GM10248 (cell line): ENCODE data around the gene ARID5B.

ENCODE experiments used
- CTCF ChIA-PET: fragments of 300-600 bp; sonication (Branson Sonifier 250); formaldehyde crosslinking; extraction: SDS; loops from one replicate; lab custom pipeline; 2021; ENCODE audit warnings: antibody characterized with exemption; lab: Yijun Ruan, JAX
- POLR2A ChIA-PET: fragments of 350-650 bp; sonication (Branson Sonifier 250); formaldehyde crosslinking; extraction: SDS; loops from one replicate; lab custom pipeline; 2020; ENCODE audit warnings: antibody characterized with exemption; lab: Yijun Ruan, JAX
- DNase-seq: peaks from one replicate; pipeline ENCODE4 v3.0.0; 2012; ENCODE audit errors: extremely low spot score
- TF ChIP-seq, protein P1 (sequence below): IDR thresholded peaks from 2 replicates; pipeline ENCODE4 v1.5.1; 2012; ENCODE audit warnings: mild to moderate bottlenecking, low read depth; ENCODE audit errors: extremely low read depth, missing control alignments, control extremely low read depth

The ARID5B gene

DNA sequence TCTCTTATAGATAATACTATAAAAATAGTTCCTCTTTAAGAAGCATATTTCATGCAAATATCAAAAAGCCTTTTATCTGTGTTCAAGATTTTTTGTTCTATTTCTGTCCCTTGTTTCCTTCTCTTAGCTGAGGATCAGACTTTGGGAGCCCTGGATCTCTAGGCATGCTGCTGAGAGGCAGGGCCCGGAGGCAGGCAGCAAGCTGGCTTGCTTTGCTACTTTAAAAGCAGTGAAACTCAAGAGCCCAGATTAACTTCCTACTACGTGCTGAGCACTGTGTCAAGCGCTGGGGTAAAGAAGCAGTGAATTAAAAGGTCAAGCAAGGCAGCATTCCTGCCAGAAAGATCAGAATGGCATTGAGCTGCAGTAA, 31.0 kb upstream of the ARID5B start:
- POLR2A ChIA-PET = no interaction called here
- TF ChIP-seq, protein P1, sequence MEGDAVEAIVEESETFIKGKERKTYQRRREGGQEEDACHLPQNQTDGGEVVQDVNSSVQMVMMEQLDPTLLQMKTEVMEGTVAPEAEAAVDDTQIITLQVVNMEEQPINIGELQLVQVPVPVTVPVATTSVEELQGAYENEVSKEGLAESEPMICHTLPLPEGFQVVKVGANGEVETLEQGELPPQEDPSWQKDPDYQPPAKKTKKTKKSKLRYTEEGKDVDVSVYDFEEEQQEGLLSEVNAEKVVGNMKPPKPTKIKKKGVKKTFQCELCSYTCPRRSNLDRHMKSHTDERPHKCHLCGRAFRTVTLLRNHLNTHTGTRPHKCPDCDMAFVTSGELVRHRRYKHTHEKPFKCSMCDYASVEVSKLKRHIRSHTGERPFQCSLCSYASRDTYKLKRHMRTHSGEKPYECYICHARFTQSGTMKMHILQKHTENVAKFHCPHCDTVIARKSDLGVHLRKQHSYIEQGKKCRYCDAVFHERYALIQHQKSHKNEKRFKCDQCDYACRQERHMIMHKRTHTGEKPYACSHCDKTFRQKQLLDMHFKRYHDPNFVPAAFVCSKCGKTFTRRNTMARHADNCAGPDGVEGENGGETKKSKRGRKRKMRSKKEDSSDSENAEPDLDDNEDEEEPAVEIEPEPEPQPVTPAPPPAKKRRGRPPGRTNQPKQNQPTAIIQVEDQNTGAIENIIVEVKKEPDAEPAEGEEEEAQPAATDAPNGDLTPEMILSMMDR = no peak
- CTCF ChIA-PET = interaction anchor here (1.4 kb wide), 1 partner anchor 8 kb away, joined by 3 read pairs; no protein-coding TSS in a partner anchor
- no peak for DNase-seq

DNA sequence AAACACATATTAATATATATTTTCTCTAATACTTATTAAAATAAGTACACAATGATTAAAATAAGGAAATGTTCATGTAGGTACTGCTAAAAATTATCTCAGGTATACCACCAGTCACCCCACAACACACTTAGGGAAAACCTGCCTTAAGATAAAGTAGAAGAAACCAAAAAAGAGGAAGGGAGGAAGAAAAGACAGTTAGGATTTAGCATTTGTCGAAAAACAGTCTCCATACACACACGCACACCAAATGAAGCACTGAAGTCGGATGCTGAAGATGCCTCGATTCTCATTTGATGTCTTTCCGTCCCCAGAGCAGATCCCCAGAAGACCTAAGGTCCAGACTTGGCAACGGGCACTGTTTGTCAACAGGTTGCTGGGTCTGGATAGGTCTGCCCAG, 30.0 kb upstream of the ARID5B start:
- DNase-seq = no peak
- CTCF ChIA-PET = interaction anchor here (0.9 to 1.6 kb wide), 2 partner anchors 14 to 121 kb away, joined by 3 to 4 read pairs; no protein-coding TSS in a partner anchor
- TF ChIP-seq, protein P1 = no peak
- POLR2A ChIA-PET = no interaction called here

DNA sequence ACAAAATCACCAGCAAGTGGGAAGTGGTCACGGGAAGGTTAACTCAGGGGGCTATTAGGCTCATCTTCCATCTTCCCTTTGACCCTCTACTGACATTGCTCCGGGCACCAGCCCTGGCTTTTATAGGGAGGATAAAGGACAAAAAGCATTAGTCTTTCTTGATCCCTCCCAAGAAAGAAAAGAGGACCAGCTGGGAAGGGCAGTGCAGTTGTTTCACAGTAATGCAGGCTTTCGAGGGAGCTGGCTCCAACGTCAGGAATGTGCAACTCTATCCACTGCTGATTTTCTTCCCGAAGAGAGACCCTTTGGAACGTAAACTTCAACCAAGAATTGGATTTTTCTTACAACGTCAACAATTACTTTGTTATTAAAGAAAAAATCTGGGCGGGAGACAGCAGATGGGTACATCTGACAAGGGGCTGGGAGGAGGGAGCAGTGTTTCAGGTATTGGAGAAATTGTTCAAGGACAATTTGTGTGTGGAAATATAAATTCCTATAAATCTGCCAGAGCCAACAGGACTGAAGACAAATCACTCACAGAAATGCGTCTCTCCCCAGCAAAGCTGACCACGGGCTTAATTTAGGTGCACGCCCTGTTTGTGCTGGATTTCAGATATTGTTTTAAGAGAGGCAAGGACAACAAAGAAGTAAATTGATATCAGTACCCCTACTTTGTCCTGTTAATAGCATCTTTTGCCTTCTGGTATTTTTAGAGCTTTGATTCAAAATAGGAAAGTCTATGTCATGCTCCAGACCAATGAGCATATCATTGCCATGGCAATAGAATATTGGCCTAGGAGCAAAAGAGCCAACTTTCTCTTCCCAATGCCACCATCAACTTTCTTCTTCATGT, 23.4 kb upstream of the ARID5B start:
- DNase-seq = no peak
- TF ChIP-seq, protein P1 = no peak
- ChIA-PET POLR2A (no interaction called here), CTCF (interaction anchor here (1.0 to 1.9 kb wide), 7 partner anchors 8 to 57 kb away, joined by 3 to 9 read pairs (median 3); no protein-coding TSS in a partner anchor)

DNA sequence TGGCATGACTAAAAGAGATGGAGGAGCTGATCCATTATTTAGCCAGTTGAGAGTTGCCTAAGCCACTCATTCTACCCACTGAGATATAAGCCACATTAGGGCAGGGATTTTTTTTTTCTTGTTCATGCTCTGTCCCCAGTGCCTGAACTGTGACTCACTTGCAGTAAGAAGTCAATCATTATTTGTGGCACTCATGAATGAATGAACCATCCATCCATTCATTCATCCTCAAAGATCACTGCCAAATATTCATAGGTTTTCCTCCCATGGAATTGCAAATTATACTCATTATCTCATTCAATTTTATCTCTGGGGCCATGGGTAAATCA, 22.8 kb upstream of the ARID5B start:
- CTCF ChIA-PET = interaction anchor here (1.0 to 1.3 kb wide), 5 partner anchors 9 to 57 kb away, joined by 3 read pairs; no protein-coding TSS in a partner anchor
- POLR2A ChIA-PET = no interaction called here
- no peak for DNase-seq

DNA sequence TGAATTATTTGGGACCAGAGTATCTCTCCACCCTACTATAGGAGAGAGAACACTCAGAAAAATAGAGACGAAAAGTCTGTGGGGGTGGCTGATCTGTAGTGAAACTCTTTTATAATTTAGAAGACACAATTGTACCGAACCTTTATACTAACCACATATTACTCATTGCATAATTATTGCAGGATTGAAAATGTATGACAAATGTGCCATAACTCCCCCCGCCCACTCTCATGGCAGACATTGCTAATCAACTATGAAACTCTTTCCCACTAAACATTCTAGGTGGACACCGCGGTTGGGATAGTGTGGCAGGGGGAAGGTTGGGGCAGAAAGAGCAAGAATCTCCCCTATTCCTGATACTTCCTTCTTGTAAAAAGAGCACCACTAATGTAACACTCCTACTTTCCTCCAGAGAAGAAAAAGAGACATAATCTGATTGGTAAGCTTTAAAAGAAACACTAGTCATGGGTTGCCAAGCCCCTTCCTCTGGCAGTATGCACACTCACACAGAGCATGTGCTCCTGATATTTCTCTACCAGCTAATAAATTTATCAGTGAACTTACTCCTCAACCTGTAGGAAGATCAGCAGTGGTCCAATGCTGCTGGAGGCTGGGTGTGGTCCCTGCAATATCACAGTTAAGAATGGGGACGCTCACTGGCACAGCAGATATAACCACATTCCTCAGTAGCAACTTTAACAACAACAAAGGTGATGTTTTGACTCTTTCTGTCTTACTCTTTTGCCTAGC, 18.7 kb upstream of the ARID5B start:
- TF ChIP-seq, protein P1 = no peak
- POLR2A ChIA-PET = no interaction called here
- CTCF ChIA-PET = interaction anchor here (0.8 to 6.7 kb wide), 3 partner anchors 15 to 362 kb away, joined by 3 to 45 read pairs (median 3); no protein-coding TSS in a partner anchor
- DNase-seq = no peak

More for the DNA sequence above, 22.8 kb upstream of the ARID5B start:
- TF ChIP-seq, protein P1 = no peak

DNA sequence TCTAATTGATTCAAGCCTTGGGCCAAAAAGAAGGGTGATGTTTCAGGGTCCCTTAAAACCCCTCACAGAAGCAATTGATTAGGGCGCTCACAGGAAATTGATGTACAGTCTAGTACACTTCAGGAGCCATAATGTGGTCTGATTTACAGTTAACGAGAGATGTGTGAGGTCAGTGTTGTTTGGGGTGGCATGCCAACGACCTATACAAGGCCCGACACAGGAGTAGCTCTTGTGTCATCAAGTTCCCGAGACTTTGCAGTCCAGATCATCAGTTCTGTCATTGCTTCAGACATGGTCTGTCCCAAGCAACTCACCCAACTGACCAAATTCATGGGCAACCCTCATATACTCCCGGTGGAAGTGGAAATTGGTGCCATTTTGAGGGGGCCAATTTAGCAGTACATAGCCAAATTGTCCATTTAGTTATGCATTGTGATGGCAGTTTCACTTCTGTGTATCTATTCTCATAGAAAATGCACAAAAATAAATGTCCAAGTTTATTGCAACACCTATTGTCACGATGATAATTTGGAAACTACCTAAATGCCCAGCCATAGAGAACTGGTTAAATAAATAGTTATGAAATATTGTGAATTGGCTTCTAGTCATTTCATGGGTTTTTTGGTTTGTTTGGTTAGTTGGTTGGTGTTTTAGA, 18.0 kb upstream of the ARID5B start:
- TF ChIP-seq, protein P1 = no peak
- ChIA-PET CTCF (interaction anchor here (0.8 to 6.7 kb wide), 2 partner anchors 14 to 361 kb away, joined by 3 to 45 read pairs; no protein-coding TSS in a partner anchor), POLR2A (no interaction called here)

More for the DNA sequence above, 18.0 kb upstream of the ARID5B start:
- DNase-seq = no peak
